Measurements from ENCODE around the gene PPIL1.

PPIL1 gene

DNA sequence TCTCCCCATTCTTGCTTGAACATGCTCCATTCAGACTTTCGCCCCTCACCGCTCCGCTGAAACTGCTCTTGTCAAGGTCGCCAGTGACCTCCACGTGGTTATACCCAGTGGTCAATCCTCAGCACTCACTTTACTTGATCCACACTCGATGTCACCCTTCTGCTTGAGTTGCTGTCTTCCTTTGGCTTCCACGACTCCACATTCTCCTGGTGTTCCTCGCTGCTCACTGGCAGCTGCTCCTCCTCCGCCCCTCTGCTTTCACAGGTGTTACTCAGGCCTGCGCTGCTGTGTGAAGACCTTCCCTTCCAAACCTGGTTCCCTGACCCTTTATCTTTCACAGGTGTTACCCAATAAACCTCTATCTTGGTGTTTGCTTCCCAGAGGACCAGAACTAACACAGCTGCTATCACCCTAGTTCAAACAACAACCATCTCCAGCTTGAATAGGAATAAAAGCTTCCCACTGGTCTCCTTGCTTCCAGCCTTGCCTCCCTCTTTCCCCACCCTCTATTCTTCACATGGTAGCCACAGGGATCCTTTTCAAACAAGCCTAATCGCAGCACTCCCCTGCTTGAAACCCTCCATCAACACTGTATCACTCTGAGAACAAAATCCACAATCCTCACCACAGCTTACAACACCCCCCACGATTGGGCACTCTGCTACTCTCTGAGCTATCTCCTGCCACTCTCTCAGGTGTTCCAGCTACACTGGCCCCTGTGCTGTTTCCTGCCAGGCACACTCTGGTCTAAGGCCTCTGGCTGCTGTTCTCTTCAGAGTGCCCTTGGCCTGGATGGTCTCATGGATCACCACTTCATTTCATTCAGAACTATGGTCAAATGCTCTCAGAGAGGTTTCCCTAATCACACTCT lies 10.7 kb downstream of the PPIL1 start:
- no peak overlapping the region for H3K4me3 ChIP-seq (replicated peaks in 1 of 2; ENCODE audit: low read depth in 2 of 2, low read length in 2 of 2)
- no peak for TF ChIP-seq CTCF (IDR thresholded peaks at IDR 0.05; ENCODE audit: low read depth, low read length)
- DNase-seq (ENCODE audit: low read depth in 2 of 2), result no peak

DNA sequence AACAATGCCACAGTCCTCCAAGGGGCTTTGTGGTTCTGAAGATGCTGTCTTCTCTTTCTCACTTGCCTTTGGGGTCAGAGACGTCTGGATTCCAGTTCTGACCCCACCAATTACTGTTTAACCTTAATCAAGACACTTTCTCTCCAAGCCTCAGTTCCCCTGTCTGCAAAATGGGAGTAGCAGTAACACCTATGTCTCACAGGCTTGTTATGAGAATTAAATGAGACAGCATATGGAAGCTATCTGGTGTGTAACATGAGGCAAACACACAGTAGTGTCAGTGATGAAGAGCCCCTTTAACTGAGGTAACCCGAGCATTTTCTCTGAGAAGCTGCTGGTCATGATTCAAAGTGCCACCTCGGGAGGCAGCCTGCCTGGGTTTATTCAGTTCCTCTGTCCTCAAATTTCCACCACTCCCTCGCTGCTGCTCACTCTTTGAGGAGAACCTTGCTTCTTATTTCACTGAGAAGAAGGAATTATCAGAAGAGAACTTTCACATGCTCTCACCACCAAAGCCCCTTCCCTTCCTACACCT lies 11.7 kb downstream of the PPIL1 start:
- H3K4me3 ChIP-seq (replicated peaks in 1 of 2; ENCODE audit: low read depth in 2 of 2, low read length in 2 of 2), result no peak overlapping the region
- no peak for DNase-seq (ENCODE audit: low read depth in 2 of 2)
- TF ChIP-seq CTCF (IDR thresholded peaks at IDR 0.05; ENCODE audit: low read depth, low read length), result no peak

DNA sequence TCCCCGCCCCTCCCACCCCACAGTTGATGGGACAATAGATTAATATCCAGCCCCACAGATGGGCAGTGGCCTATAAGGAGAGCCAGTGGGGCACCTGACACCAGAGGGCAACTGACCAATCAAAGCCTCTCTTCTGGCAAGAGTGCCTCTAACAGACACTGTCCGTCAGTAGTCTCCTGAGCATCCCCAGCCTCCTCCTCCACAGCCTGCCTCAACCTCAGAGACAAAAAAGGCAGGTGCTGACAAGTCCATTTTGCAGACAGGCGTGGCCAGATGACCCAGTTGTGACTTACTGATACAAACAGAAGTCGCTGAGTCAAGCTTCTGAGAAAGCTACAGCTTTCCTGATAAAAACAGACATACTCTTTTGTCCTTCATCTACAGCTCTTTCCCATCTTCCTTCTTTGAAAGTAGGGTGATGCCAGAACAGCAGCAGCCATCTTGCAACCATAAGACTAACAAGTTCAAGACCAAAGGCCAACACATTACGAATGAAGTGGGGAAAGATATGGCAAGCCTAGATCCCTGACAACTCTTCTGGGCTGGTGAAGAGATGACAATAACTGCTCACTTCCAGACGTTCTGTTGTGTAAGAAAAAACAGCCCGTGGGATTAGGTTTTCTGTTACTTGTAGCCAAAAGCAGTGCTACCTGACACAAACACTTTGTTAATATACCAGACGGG lies 12.3 kb downstream of the PPIL1 start:
- DNase-seq (ENCODE audit: low read depth in 2 of 2), result no peak
- no peak for TF ChIP-seq CTCF (IDR thresholded peaks at IDR 0.05; ENCODE audit: low read depth, low read length)
- H3K4me3 ChIP-seq (replicated peaks in 1 of 2; ENCODE audit: low read depth in 2 of 2, low read length in 2 of 2), result no peak overlapping the region

DNA sequence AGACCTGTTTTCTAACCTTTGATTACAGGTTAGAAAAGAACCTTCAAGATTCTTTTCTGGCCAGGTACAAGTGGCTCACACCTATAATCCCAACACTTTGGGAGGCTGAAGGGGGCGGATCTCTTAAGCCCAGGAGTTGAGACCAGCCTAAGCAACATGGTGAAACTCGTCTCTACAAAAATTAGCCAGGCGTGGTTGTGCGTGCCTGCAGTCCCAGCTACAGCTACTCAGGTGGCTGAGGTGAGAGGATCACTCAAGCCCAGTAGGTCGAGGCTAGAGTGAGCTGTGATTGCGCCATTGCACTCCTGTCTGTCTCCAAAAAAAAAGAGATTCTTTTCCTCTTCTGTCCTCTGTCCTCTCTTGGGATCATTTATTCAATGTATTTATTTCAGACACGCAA lies 14.5 kb downstream of the PPIL1 start:
- DNase-seq (ENCODE audit: low read depth in 2 of 2), result no peak
- TF ChIP-seq CTCF (IDR thresholded peaks at IDR 0.05; ENCODE audit: low read depth, low read length), result no peak
- no peak overlapping the region for H3K4me3 ChIP-seq (replicated peaks in 1 of 2; ENCODE audit: low read depth in 2 of 2, low read length in 2 of 2)

- peak; percentile 52 to 85 for DNase-seq (ENCODE audit: low read depth in 2 of 2)
- no peak overlapping the region for H3K4me3 ChIP-seq (replicated peaks in 1 of 2; ENCODE audit: low read depth in 2 of 2, low read length in 2 of 2)
- TF ChIP-seq CTCF (IDR thresholded peaks at IDR 0.05; ENCODE audit: low read depth, low read length), result no peak
Measured at GRCh38 chr6:36858407-36858981, 16.1 kb downstream of the PPIL1 start.

- no peak overlapping the region for H3K4me3 ChIP-seq (replicated peaks in 1 of 2; ENCODE audit: low read depth in 2 of 2, low read length in 2 of 2)
- DNase-seq (ENCODE audit: low read depth in 2 of 2), result no peak
- TF ChIP-seq CTCF (IDR thresholded peaks at IDR 0.05; ENCODE audit: low read depth, low read length), result no peak
Measured at GRCh38 chr6:36857325-36857724, 17.3 kb downstream of the PPIL1 start.

Data from cardiac fibroblast (primary cell).